Adrenal gland (tissue), 5 donors: ENCODE results near the gene IST1.

Experiments used
- POLR2A ChIP-seq, 2 donors: fragments of 450-650 bp; IDR thresholded peaks; one replicate each; pipeline ENCODE4 v1.6.1; 2017; ENCODE audit warnings: antibody characterized with exemption in 2 of 2, mild to moderate bottlenecking in 2 of 2, moderate library complexity in 1 of 2
- TF ChIP-seq, protein P1 (sequence below), 6 experiments: fragments of 450-650 bp in 4 of 6; fragments of 200-600 bp in 2 of 6; sonication (generic) in 1 of 6; IDR thresholded peaks; 1 replicate in 5 of 6; 2 replicates in 1 of 6; pipeline versions ENCODE4 v1.5.1 to v1.8.0; 2016 to 2021; ENCODE audit warnings: antibody characterized with exemption in 6 of 6, mild to moderate bottlenecking in 2 of 6, moderate library complexity in 1 of 6
- donor health status: DM: no; HTN: no; CAD: no.

DNA sequence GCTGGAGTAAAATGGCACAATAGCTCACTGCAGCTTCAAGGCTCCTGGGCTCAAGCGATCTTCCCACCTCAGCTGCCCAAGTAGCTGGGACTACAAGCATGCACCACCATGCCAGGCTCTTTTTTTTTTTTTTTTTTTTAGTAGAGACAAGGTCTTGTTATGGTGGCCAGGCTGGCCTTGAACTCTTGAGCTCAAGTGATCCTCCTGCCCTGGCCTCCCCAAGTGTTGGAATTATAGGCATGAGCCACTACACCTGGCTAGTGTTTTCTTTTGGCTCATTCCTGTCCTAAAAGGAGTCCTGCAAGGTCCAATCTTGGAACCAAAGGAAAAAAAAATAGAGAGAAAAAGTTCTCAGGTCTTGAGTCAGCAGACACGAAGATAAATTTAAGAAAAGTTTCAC is 74.0 kb downstream of the IST1 start:
- TF ChIP-seq, protein P1, sequence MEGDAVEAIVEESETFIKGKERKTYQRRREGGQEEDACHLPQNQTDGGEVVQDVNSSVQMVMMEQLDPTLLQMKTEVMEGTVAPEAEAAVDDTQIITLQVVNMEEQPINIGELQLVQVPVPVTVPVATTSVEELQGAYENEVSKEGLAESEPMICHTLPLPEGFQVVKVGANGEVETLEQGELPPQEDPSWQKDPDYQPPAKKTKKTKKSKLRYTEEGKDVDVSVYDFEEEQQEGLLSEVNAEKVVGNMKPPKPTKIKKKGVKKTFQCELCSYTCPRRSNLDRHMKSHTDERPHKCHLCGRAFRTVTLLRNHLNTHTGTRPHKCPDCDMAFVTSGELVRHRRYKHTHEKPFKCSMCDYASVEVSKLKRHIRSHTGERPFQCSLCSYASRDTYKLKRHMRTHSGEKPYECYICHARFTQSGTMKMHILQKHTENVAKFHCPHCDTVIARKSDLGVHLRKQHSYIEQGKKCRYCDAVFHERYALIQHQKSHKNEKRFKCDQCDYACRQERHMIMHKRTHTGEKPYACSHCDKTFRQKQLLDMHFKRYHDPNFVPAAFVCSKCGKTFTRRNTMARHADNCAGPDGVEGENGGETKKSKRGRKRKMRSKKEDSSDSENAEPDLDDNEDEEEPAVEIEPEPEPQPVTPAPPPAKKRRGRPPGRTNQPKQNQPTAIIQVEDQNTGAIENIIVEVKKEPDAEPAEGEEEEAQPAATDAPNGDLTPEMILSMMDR (IDR thresholded peaks at IDR 0.05), result no peak
- TF ChIP-seq POLR2A (IDR thresholded peaks at IDR 0.05), result no peak
